Measurements from ENCODE around the gene CKAP4. TPM values are rescaled to one million over a fixed set of nuclear protein-coding genes. Genes with fewer than 3 reads are reported as not detected.

CKAP4 gene
- total RNA-seq, 1 donor from 2014 or later = 40.3 TPM

- ATAC-seq (no peak), DNase-seq (no peak)
- Histone ChIP-seq H3K27me3 (no peaks in the 10 kb centered on the region), H3K4me3 (no peak overlapping the region), H3K27ac (no peak overlapping the region), H3K4me1 (no peaks in the 10 kb centered on the region), H3K36me3 (no peaks in the 10 kb centered on the region), H3K9me3 (no peaks in the 10 kb centered on the region)
- intact Hi-C loops (cut with DNase I) = no loop called here
- TF ChIP-seq CTCF (IDR thresholded peaks at IDR 0.05) = no peak
These were observed 38.2 kb upstream of the CKAP4 start for GRCh38 chr12:106285982-106286381.

- no peak for ATAC-seq
- Histone ChIP-seq H3K4me3 (no peak overlapping the region), H3K9me3 (no peaks in the 10 kb centered on the region), H3K4me1 (no peaks in the 10 kb centered on the region), H3K27ac (no peak overlapping the region), H3K36me3 (no peaks in the 10 kb centered on the region), H3K27me3 (no peaks in the 10 kb centered on the region)
- TF ChIP-seq CTCF (IDR thresholded peaks at IDR 0.05) = no peak
- intact Hi-C loops (cut with DNase I) = loop anchor here (5.0 kb wide), 1 partner anchor 57 kb away; no protein-coding TSS in a partner anchor
- no peak for DNase-seq
These were observed 36.7 kb upstream of the CKAP4 start for GRCh38 chr12:106284358-106285105.

- no peaks in the 10 kb centered on the region for H3K9me3 ChIP-seq
- TF ChIP-seq CTCF (IDR thresholded peaks at IDR 0.05) = peak; percentile 73
- no peaks in the 10 kb centered on the region for H3K36me3 ChIP-seq
- ATAC-seq (peak; percentile 98), DNase-seq (no peak)
- no peaks in the 10 kb centered on the region for H3K4me1 ChIP-seq
- H3K4me3 ChIP-seq = no peak overlapping the region
- intact Hi-C loops (cut with DNase I) = loop anchor here (5.0 kb wide), 1 partner anchor 55 kb away; no protein-coding TSS in a partner anchor
- no peaks in the 10 kb centered on the region for H3K27me3 ChIP-seq
- no peak overlapping the region for H3K27ac ChIP-seq
These were observed 34.8 kb upstream of the CKAP4 start for GRCh38 chr12:106282457-106283097.

DNA sequence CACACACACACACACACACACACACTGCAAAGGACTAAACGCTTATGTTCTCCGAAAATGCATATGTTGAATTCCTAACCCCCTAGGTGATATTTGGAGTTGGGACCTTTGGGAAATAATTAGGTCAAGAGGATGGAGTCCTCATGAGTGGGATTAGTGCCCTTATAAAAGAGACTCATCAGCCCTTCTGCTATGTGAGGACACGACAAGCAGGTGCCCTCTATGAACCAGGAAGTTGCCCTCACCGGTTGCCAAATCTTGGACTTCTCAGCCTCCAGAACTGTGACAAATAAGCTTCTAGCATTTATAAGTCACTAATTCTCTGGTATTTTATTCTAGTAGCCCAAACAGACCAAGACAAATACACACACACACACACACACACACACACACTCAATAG is 34.0 kb upstream of the CKAP4 start:
- peak; percentile 19 for ATAC-seq
- DNase-seq = no peak
- Histone ChIP-seq H3K36me3 (no peaks in the 10 kb centered on the region), H3K4me3 (no peak overlapping the region), H3K9me3 (no peaks in the 10 kb centered on the region), H3K27ac (no peak overlapping the region), H3K4me1 (no peaks in the 10 kb centered on the region), H3K27me3 (no peaks in the 10 kb centered on the region)
- intact Hi-C loops (cut with DNase I) = loop anchor here (5.0 kb wide), 1 partner anchor 55 kb away; no protein-coding TSS in a partner anchor
- TF ChIP-seq CTCF (IDR thresholded peaks at IDR 0.05) = no peak

- Histone ChIP-seq H3K27ac (no peak overlapping the region), H3K9me3 (no peaks in the 10 kb centered on the region), H3K27me3 (no peaks in the 10 kb centered on the region), H3K4me1 (no peaks in the 10 kb centered on the region), H3K4me3 (no peak overlapping the region), H3K36me3 (no peaks in the 10 kb centered on the region)
- no peak for TF ChIP-seq CTCF (IDR thresholded peaks at IDR 0.05)
- intact Hi-C loops (cut with DNase I) = loop anchor here (5.0 kb wide), 1 partner anchor 54 kb away; no protein-coding TSS in a partner anchor
- no peak for DNase-seq
- ATAC-seq = no peak
These were observed 33.4 kb upstream of the CKAP4 start for GRCh38 chr12:106281056-106281782.
